ENCODE measurements around the gene ZCWPW1.

Gene ZCWPW1

DNA sequence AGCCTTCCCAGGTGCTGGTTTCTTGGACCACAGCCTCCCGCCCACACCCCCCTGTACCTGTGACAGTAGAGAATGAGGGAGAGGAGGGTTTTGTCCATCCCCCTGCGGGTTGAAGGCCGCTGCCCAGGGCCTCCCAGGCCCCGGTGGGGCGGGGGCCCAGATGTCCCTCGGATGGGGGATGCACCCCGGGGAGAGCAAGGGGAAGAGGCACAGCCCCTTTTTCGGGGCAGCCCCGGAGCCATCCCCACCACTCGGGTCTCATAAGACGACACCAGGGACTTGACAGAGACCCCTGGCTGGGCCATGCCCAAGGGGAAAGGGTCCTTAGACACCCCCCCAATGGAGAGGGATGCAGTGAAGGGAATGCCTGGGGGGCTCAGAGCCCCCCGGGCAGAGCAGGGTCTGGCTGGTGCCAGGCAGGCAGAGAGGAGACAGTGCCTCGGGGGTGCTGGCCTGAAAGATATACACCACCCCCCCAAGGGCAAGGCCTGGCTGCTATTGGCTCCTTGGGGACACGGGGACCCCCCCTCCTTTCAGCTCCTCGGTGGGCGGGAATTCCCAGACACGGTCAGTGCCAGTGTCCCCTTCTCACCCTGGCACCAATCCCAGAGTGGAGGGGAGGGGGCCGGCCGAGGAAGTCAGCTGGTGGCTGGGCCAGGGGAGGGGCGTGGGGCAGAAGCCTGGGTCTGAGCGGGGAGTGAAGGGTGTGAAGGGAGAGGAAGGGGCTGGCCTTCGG is 39.3 kb upstream of the ZCWPW1 start:
- H3K4me3 ChIP-seq (ENCODE audit: low read depth, low read length), result no peak overlapping the region
- DNase-seq, result no peak
- H3K27ac ChIP-seq, result no peak overlapping the region
- H3K27me3 ChIP-seq (replicated peaks), result no peaks in the 10 kb centered on the region
- in situ Hi-C loops (cut with HindIII; ENCODE audit: low pct_ligation_motif_present, low sequenced_read_pairs), result no loop called here
- H3K36me3 ChIP-seq (replicated peaks), result peaks cover 37% of the 10 kb centered on the region
- TF ChIP-seq, protein P1, sequence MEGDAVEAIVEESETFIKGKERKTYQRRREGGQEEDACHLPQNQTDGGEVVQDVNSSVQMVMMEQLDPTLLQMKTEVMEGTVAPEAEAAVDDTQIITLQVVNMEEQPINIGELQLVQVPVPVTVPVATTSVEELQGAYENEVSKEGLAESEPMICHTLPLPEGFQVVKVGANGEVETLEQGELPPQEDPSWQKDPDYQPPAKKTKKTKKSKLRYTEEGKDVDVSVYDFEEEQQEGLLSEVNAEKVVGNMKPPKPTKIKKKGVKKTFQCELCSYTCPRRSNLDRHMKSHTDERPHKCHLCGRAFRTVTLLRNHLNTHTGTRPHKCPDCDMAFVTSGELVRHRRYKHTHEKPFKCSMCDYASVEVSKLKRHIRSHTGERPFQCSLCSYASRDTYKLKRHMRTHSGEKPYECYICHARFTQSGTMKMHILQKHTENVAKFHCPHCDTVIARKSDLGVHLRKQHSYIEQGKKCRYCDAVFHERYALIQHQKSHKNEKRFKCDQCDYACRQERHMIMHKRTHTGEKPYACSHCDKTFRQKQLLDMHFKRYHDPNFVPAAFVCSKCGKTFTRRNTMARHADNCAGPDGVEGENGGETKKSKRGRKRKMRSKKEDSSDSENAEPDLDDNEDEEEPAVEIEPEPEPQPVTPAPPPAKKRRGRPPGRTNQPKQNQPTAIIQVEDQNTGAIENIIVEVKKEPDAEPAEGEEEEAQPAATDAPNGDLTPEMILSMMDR (IDR thresholded peaks at IDR 0.05; ENCODE audit: low read depth, low read length, missing control alignments), result no peak

GRCh38 chr7:100466653-100467605 is 38.4 kb upstream of the ZCWPW1 start:
- DNase-seq, result no peak
- Histone ChIP-seq H3K27ac (no peak overlapping the region), H3K36me3 (replicated peaks) (peaks cover 36% of the 10 kb centered on the region), H3K4me3 (ENCODE audit: low read depth, low read length) (no peak overlapping the region), H3K27me3 (replicated peaks) (no peaks in the 10 kb centered on the region)
- in situ Hi-C loops (cut with HindIII; ENCODE audit: low pct_ligation_motif_present, low sequenced_read_pairs), result no loop called here
- TF ChIP-seq, protein P1 (IDR thresholded peaks at IDR 0.05; ENCODE audit: low read depth, low read length, missing control alignments), result no peak

DNA sequence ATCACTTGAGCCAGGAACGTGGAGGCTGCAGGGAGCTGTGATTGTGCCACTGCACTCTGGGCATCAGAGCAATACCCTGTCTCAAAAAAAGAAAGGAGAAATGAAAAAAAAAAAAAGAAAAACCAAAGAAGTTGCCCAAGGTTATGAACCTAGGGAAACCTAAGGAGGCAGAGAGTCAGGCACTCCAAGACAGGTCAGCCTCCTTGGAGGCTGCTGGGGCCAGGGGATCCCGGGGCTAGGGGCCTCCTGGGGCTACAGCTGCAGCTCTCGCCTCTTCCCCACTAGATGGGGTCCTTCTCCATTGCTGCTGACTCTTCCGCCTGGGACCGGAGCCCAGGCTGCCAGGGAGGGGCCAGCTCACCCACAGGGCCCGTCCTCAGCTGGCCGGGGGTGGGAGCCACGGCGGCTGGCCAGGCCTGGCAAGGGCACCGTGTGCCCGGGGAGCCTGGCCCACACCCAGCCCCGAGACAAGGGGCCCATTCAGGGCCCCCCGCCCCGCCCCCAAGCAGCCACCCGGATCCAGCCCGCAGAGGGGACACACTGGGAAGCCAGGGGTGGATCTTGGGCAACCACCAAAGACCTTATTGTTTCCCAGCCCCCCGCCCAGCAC is 37.3 kb upstream of the ZCWPW1 start:
- no peaks in the 10 kb centered on the region for H3K27me3 ChIP-seq (replicated peaks)
- TF ChIP-seq, protein P1 (IDR thresholded peaks at IDR 0.05; ENCODE audit: low read depth, low read length, missing control alignments), result peak; percentile 85
- H3K4me3 ChIP-seq (ENCODE audit: low read depth, low read length), result no peak overlapping the region
- peaks cover 32% of the 10 kb centered on the region for H3K36me3 ChIP-seq (replicated peaks)
- DNase-seq, result peak; percentile 45
- in situ Hi-C loops (cut with HindIII; ENCODE audit: low pct_ligation_motif_present, low sequenced_read_pairs), result no loop called here
- H3K27ac ChIP-seq, result no peak overlapping the region

GRCh38 chr7:100465299-100465698 is 36.8 kb upstream of the ZCWPW1 start:
- Histone ChIP-seq H3K36me3 (replicated peaks) (peaks cover 27% of the 10 kb centered on the region), H3K4me3 (ENCODE audit: low read depth, low read length) (no peak overlapping the region), H3K27me3 (replicated peaks) (no peaks in the 10 kb centered on the region), H3K27ac (no peak overlapping the region)
- TF ChIP-seq, protein P1 (IDR thresholded peaks at IDR 0.05; ENCODE audit: low read depth, low read length, missing control alignments), result no peak
- DNase-seq, result no peak
- in situ Hi-C loops (cut with HindIII; ENCODE audit: low pct_ligation_motif_present, low sequenced_read_pairs), result no loop called here

- Histone ChIP-seq H3K27ac (no peak overlapping the region), H3K36me3 (replicated peaks) (peaks cover 23% of the 10 kb centered on the region), H3K4me3 (ENCODE audit: low read depth, low read length) (no peak overlapping the region), H3K27me3 (replicated peaks) (no peaks in the 10 kb centered on the region)
- TF ChIP-seq, protein P1 (IDR thresholded peaks at IDR 0.05; ENCODE audit: low read depth, low read length, missing control alignments), result no peak
- in situ Hi-C loops (cut with HindIII; ENCODE audit: low pct_ligation_motif_present, low sequenced_read_pairs), result no loop called here
- no peak for DNase-seq
Measured at GRCh38 chr7:100464791-100465190, 36.3 kb upstream of the ZCWPW1 start.

Data from brain microvascular endothelial cell (primary cell).